GM23338 (cell line): ENCODE results near the gene COL4A2.

Source experiments
- CREB1 ChIP-seq: fragments of 250-450 bp; sonication (Bioruptor Pico); IDR thresholded peaks from 2 replicates; pipeline ENCODE4 v1.5.0; 2020; ENCODE audit warnings: low read depth, mild to moderate bottlenecking, moderate library complexity
- ETS1 ChIP-seq: IDR thresholded peaks from 2 replicates; pipeline ENCODE4 v1.6.1; 2016; ENCODE audit warnings: antibody characterized with exemption
- EZH2 ChIP-seq: fragments of 200-600 bp; sonication (generic); IDR thresholded peaks from one replicate; pipeline ENCODE4 v1.8.0; 2017; ENCODE audit warnings: antibody characterized with exemption, mild to moderate bottlenecking, low read depth; ENCODE audit not compliant: unreplicated experiment
- EZH2phosphoT487 ChIP-seq: fragments of 200-600 bp; sonication (generic); IDR thresholded peaks from one replicate; pipeline ENCODE4 v1.8.1; 2018; ENCODE audit warnings: antibody characterized with exemption; ENCODE audit not compliant: unreplicated experiment
- JUNB ChIP-seq: IDR thresholded peaks from one replicate; pipeline ENCODE4 v1.6.1; 2016; ENCODE audit warnings: antibody characterized with exemption; ENCODE audit not compliant: unreplicated experiment
- NANOG ChIP-seq: IDR thresholded peaks from 2 replicates; pipeline ENCODE4 v1.6.1; 2016; ENCODE audit warnings: antibody characterized with exemption, borderline replicate concordance
- POLR2AphosphoS5 ChIP-seq: IDR thresholded peaks from 2 replicates; pipeline ENCODE4 v1.6.1; 2016; ENCODE audit warnings: antibody characterized with exemption, low read depth
- STAT1 ChIP-seq: IDR thresholded peaks from one replicate; pipeline ENCODE4 v1.6.1; 2016; ENCODE audit warnings: antibody characterized with exemption; ENCODE audit not compliant: unreplicated experiment
- ZNF114 ChIP-seq: fragments of 250-450 bp; sonication (Bioruptor Pico); IDR thresholded peaks from 2 replicates; pipeline ENCODE4 v1.5.0; 2020; ENCODE audit warnings: mild to moderate bottlenecking, moderate library complexity
- ZNF331 ChIP-seq: fragments of 250-450 bp; sonication (Bioruptor Pico); IDR thresholded peaks from 2 replicates; pipeline ENCODE4 v1.5.0; 2020; ENCODE audit warnings: low read depth, mild to moderate bottlenecking, moderate library complexity
- TF ChIP-seq, protein P1 (sequence below), 2 experiments: fragments of 200-600 bp in 1 of 2; sonication (generic) in 1 of 2; conservative IDR thresholded peaks; 2 replicates each; pipeline versions ENCODE4 v1.5.1 to v1.6.1; 2016 to 2017; ENCODE audit warnings: antibody characterized with exemption in 2 of 2, low read depth in 2 of 2, mild to moderate bottlenecking in 2 of 2, moderate library complexity in 1 of 2
- TF ChIP-seq, protein P2 (sequence below): IDR thresholded peaks from one replicate; pipeline ENCODE4 v1.6.1; 2018; ENCODE audit warnings: antibody characterized with exemption; ENCODE audit not compliant: unreplicated experiment
- TF ChIP-seq, protein P3 (sequence below): fragments of 250-450 bp; sonication (Bioruptor Pico); IDR thresholded peaks from 2 replicates; pipeline ENCODE4 v1.5.0; 2020; ENCODE audit warnings: mild to moderate bottlenecking, moderate library complexity

- no peak for TF ChIP-seq CREB1 (CRISPR knock-in tag)
- TF ChIP-seq, protein P1, sequence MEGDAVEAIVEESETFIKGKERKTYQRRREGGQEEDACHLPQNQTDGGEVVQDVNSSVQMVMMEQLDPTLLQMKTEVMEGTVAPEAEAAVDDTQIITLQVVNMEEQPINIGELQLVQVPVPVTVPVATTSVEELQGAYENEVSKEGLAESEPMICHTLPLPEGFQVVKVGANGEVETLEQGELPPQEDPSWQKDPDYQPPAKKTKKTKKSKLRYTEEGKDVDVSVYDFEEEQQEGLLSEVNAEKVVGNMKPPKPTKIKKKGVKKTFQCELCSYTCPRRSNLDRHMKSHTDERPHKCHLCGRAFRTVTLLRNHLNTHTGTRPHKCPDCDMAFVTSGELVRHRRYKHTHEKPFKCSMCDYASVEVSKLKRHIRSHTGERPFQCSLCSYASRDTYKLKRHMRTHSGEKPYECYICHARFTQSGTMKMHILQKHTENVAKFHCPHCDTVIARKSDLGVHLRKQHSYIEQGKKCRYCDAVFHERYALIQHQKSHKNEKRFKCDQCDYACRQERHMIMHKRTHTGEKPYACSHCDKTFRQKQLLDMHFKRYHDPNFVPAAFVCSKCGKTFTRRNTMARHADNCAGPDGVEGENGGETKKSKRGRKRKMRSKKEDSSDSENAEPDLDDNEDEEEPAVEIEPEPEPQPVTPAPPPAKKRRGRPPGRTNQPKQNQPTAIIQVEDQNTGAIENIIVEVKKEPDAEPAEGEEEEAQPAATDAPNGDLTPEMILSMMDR (conservative IDR thresholded peaks at IDR 0.05; ENCODE audit: low read depth in 2 of 2): no peak
- TF ChIP-seq EZH2: no peak
- no peak for TF ChIP-seq POLR2AphosphoS5
- TF ChIP-seq ETS1: no peak
- TF ChIP-seq, protein P2, sequence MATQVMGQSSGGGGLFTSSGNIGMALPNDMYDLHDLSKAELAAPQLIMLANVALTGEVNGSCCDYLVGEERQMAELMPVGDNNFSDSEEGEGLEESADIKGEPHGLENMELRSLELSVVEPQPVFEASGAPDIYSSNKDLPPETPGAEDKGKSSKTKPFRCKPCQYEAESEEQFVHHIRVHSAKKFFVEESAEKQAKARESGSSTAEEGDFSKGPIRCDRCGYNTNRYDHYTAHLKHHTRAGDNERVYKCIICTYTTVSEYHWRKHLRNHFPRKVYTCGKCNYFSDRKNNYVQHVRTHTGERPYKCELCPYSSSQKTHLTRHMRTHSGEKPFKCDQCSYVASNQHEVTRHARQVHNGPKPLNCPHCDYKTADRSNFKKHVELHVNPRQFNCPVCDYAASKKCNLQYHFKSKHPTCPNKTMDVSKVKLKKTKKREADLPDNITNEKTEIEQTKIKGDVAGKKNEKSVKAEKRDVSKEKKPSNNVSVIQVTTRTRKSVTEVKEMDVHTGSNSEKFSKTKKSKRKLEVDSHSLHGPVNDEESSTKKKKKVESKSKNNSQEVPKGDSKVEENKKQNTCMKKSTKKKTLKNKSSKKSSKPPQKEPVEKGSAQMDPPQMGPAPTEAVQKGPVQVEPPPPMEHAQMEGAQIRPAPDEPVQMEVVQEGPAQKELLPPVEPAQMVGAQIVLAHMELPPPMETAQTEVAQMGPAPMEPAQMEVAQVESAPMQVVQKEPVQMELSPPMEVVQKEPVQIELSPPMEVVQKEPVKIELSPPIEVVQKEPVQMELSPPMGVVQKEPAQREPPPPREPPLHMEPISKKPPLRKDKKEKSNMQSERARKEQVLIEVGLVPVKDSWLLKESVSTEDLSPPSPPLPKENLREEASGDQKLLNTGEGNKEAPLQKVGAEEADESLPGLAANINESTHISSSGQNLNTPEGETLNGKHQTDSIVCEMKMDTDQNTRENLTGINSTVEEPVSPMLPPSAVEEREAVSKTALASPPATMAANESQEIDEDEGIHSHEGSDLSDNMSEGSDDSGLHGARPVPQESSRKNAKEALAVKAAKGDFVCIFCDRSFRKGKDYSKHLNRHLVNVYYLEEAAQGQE: no peak
- TF ChIP-seq JUNB: no peak
- TF ChIP-seq ZNF331: no peak
- no peak for TF ChIP-seq EZH2phosphoT487
- TF ChIP-seq, protein P3, sequence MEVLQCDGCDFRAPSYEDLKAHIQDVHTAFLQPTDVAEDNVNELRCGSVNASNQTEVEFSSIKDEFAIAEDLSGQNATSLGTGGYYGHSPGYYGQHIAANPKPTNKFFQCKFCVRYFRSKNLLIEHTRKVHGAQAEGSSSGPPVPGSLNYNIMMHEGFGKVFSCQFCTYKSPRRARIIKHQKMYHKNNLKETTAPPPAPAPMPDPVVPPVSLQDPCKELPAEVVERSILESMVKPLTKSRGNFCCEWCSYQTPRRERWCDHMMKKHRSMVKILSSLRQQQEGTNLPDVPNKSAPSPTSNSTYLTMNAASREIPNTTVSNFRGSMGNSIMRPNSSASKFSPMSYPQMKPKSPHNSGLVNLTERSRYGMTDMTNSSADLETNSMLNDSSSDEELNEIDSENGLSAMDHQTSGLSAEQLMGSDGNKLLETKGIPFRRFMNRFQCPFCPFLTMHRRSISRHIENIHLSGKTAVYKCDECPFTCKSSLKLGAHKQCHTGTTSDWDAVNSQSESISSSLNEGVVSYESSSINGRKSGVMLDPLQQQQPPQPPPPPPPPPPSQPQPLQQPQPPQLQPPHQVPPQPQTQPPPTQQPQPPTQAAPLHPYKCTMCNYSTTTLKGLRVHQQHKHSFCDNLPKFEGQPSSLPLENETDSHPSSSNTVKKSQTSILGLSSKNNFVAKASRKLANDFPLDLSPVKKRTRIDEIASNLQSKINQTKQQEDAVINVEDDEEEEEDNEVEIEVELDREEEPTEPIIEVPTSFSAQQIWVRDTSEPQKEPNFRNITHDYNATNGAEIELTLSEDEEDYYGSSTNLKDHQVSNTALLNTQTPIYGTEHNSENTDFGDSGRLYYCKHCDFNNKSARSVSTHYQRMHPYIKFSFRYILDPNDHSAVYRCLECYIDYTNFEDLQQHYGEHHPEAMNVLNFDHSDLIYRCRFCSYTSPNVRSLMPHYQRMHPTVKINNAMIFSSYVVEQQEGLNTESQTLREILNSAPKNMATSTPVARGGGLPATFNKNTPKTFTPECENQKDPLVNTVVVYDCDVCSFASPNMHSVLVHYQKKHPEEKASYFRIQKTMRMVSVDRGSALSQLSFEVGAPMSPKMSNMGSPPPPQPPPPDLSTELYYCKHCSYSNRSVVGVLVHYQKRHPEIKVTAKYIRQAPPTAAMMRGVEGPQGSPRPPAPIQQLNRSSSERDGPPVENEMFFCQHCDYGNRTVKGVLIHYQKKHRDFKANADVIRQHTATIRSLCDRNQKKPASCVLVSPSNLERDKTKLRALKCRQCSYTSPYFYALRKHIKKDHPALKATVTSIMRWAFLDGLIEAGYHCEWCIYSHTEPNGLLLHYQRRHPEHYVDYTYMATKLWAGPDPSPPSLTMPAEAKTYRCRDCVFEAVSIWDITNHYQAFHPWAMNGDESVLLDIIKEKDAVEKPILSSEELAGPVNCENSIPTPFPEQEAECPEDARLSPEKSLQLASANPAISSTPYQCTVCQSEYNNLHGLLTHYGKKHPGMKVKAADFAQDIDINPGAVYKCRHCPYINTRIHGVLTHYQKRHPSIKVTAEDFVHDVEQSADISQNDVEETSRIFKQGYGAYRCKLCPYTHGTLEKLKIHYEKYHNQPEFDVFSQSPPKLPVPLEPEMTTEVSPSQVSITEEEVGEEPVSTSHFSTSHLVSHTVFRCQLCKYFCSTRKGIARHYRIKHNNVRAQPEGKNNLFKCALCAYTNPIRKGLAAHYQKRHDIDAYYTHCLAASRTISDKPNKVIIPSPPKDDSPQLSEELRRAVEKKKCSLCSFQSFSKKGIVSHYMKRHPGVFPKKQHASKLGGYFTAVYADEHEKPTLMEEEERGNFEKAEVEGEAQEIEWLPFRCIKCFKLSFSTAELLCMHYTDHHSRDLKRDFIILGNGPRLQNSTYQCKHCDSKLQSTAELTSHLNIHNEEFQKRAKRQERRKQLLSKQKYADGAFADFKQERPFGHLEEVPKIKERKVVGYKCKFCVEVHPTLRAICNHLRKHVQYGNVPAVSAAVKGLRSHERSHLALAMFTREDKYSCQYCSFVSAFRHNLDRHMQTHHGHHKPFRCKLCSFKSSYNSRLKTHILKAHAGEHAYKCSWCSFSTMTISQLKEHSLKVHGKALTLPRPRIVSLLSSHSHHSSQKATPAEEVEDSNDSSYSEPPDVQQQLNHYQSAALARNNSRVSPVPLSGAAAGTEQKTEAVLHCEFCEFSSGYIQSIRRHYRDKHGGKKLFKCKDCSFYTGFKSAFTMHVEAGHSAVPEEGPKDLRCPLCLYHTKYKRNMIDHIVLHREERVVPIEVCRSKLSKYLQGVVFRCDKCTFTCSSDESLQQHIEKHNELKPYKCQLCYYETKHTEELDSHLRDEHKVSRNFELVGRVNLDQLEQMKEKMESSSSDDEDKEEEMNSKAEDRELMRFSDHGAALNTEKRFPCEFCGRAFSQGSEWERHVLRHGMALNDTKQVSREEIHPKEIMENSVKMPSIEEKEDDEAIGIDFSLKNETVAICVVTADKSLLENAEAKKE (CRISPR knock-in tag): no peak
- no peak for TF ChIP-seq STAT1
- no peak for TF ChIP-seq NANOG
- TF ChIP-seq ZNF114: no peak
Measured at GRCh38 chr13:110365876-110366275, 58.8 kb downstream of the COL4A2 start.
